HL-60 (cell line): ENCODE measurements around the gene WFIKKN1.

Source experiments
- SPI1 ChIP-seq: IDR thresholded peaks from 2 replicates; pipeline ENCODE4 v1.6.1; 2012; ENCODE audit warnings: low read depth, mild to moderate bottlenecking, borderline replicate concordance
- TF ChIP-seq, protein P1 (sequence below): IDR thresholded peaks from one replicate; pipeline ENCODE4 v1.5.1; 2011; ENCODE audit warnings: low read length, control low read depth, inconsistent platforms; ENCODE audit not compliant: insufficient read depth
- TF ChIP-seq, protein P2 (sequence below): IDR thresholded peaks from 2 replicates; pipeline ENCODE4 v1.6.1; 2012; ENCODE audit warnings: low read depth; ENCODE audit not compliant: insufficient replicate concordance

- TF ChIP-seq, protein P1, sequence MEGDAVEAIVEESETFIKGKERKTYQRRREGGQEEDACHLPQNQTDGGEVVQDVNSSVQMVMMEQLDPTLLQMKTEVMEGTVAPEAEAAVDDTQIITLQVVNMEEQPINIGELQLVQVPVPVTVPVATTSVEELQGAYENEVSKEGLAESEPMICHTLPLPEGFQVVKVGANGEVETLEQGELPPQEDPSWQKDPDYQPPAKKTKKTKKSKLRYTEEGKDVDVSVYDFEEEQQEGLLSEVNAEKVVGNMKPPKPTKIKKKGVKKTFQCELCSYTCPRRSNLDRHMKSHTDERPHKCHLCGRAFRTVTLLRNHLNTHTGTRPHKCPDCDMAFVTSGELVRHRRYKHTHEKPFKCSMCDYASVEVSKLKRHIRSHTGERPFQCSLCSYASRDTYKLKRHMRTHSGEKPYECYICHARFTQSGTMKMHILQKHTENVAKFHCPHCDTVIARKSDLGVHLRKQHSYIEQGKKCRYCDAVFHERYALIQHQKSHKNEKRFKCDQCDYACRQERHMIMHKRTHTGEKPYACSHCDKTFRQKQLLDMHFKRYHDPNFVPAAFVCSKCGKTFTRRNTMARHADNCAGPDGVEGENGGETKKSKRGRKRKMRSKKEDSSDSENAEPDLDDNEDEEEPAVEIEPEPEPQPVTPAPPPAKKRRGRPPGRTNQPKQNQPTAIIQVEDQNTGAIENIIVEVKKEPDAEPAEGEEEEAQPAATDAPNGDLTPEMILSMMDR, result no peak
- no peak for TF ChIP-seq SPI1
- TF ChIP-seq, protein P2, sequence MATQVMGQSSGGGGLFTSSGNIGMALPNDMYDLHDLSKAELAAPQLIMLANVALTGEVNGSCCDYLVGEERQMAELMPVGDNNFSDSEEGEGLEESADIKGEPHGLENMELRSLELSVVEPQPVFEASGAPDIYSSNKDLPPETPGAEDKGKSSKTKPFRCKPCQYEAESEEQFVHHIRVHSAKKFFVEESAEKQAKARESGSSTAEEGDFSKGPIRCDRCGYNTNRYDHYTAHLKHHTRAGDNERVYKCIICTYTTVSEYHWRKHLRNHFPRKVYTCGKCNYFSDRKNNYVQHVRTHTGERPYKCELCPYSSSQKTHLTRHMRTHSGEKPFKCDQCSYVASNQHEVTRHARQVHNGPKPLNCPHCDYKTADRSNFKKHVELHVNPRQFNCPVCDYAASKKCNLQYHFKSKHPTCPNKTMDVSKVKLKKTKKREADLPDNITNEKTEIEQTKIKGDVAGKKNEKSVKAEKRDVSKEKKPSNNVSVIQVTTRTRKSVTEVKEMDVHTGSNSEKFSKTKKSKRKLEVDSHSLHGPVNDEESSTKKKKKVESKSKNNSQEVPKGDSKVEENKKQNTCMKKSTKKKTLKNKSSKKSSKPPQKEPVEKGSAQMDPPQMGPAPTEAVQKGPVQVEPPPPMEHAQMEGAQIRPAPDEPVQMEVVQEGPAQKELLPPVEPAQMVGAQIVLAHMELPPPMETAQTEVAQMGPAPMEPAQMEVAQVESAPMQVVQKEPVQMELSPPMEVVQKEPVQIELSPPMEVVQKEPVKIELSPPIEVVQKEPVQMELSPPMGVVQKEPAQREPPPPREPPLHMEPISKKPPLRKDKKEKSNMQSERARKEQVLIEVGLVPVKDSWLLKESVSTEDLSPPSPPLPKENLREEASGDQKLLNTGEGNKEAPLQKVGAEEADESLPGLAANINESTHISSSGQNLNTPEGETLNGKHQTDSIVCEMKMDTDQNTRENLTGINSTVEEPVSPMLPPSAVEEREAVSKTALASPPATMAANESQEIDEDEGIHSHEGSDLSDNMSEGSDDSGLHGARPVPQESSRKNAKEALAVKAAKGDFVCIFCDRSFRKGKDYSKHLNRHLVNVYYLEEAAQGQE, result no peak
These were observed 1.1 kb downstream of the WFIKKN1 start for GRCh38 chr16:631808-632358.
